IMR-90 (cell line): Measurements from ENCODE around the gene GNAS. TPM values are rescaled to one million over a fixed set of nuclear protein-coding genes. Genes with fewer than 3 reads are reported as not detected.

Source experiments
- microRNA-seq, 2 experiments: library from miRNA; stranded (forward) in 1 of 2; unstranded in 1 of 2; fragments of 10-50 nt in 1 of 2; fragments of <30 nt in 1 of 2; gene quantifications in 1 of 2; microRNA quantifications in 1 of 2; one replicate each; pipeline versions ENCODE3 to v1.1.0; 2013 to 2020; ENCODE audit not compliant: insufficient read depth in 1 of 2, insufficient read length in 1 of 2, unreplicated experiment in 1 of 2
- polyA plus RNA-seq, 3 experiments: library from polyadenylated mRNA; depleted of rRNA; stranded (reverse); fragments of >200 nt; gene quantifications; 2 replicates each; pipeline ENCODE4 v1.2.3, GENCODE V29; 2012; ENCODE audit warnings: low replicate concordance in 1 of 3
- small RNA-seq, 5 experiments: library from RNA; depleted of rRNA; stranded (forward); fragments of <200 nt; gene quantifications; one replicate each; pipeline ENCODE3, GENCODE V24; 2012
- total RNA-seq: library from RNA; depleted of rRNA; stranded (reverse); fragments of >200 nt; gene quantifications from 2 replicates; pipeline ENCODE4 v1.2.3, GENCODE V29; 2012; rRNA removed

Gene GNAS
- total and polyA plus RNA-seq, 2 of the 4 experiments (the other 2 are of a cell fraction), result 397 to 1,356 TPM

Small RNA genes within 50 kb of the gene (microRNA-seq; reads per million reads assigned to microRNA genes)
- 0 to 0.37 reads per million in 2 experiments for gene MIR298 (ENCODE audit: insufficient read depth in 1 of 2, insufficient read length in 1 of 2, unreplicated experiment in 1 of 2)
- gene RF02127 (ENCODE audit: insufficient read depth, insufficient read length), result not detected
- not detected for gene RF02128 (ENCODE audit: insufficient read depth, insufficient read length)
- not detected for gene RF02130 (ENCODE audit: insufficient read depth, insufficient read length)
- gene RF02131 (ENCODE audit: insufficient read depth, insufficient read length), result not detected

Small RNA genes within 50 kb of the gene (small RNA-seq; reads per million reads assigned to genes)
- gene MIR298 (0 reads per million in 5 experiments), gene RF02127 (0 reads per million in 5 experiments), gene RF02128 (0 reads per million in 5 experiments), gene RF02130 (0 reads per million in 5 experiments), gene RF02131 (0 reads per million in 5 experiments)

Other genes starting within 250 kb of the GNAS start
- 26.9 and 29.4 TPM in 2 replicates for gene STX16, start 201.4 kb upstream of the GNAS start, total RNA-seq
- gene STX16, start 201.4 kb upstream of the GNAS start, polyA plus RNA-seq (2012; rRNA removed), result 48.5 and 58.2 TPM in 2 replicates
- 6.3 and 7.2 TPM in 2 replicates for gene NPEPL1, start 159.9 kb upstream of the GNAS start, total RNA-seq
- 10.4 and 10.7 TPM in 2 replicates for gene NPEPL1, start 159.9 kb upstream of the GNAS start, polyA plus RNA-seq (2012; rRNA removed)
- 0.54 and 0.83 TPM in 2 replicates for gene GNAS-AS1, start 1.8 kb upstream of the GNAS start, total RNA-seq
- gene GNAS-AS1, start 1.8 kb upstream of the GNAS start, polyA plus RNA-seq (2012; rRNA removed), result 0.60 and 0.90 TPM in 2 replicates
- gene NELFCD, start 128.5 kb downstream of the GNAS start, total RNA-seq, result 82.2 and 94.1 TPM in 2 replicates
- gene NELFCD, start 128.5 kb downstream of the GNAS start, polyA plus RNA-seq (2012; rRNA removed), result 85.7 and 88.9 TPM in 2 replicates
- 43.6 and 46.1 TPM in 2 replicates for gene CTSZ, start 154.5 kb downstream of the GNAS start, total RNA-seq
- 82.8 and 88.5 TPM in 2 replicates for gene CTSZ, start 154.5 kb downstream of the GNAS start, polyA plus RNA-seq (2012; rRNA removed)
- gene TUBB1, start 166.7 kb downstream of the GNAS start, total RNA-seq, result not detected in 2 replicates
- not detected in 2 replicates for gene TUBB1, start 166.7 kb downstream of the GNAS start, polyA plus RNA-seq (2012; rRNA removed)
- 3.8 and 12.2 TPM in 2 replicates for gene ATP5F1E, start 179.6 kb downstream of the GNAS start, total RNA-seq
- 34.5 and 42.6 TPM in 2 replicates for gene ATP5F1E, start 179.6 kb downstream of the GNAS start, polyA plus RNA-seq (2012; rRNA removed)
- 41.9 and 80.8 TPM in 2 replicates for gene PRELID3B, start 190.1 kb downstream of the GNAS start, total RNA-seq
- 18.0 and 24.8 TPM in 2 replicates for gene PRELID3B, start 190.1 kb downstream of the GNAS start, polyA plus RNA-seq (2012; rRNA removed)